Hepatocyte (in vitro differentiated cells): ENCODE data around the gene ITGB1BP1. TPM values are rescaled to one million over a fixed set of nuclear protein-coding genes. Genes with fewer than 3 reads are reported as not detected.

Source experiments
- DNase-seq: peaks from one replicate; pipeline ENCODE4 v3.0.0-alpha.2; 2016; ENCODE audit warnings: low spot score
- H2AFZ ChIP-seq: fragments of 200-600 bp; sonication (generic); 2 replicates; pipeline ENCODE4 v1.6.0; 2016; ENCODE audit warnings: antibody characterized with exemption, mild to moderate bottlenecking
- H3K27ac ChIP-seq: fragments of 200-600 bp; sonication (generic); 2 replicates; pipeline ENCODE4 v1.5.1; 2016; ENCODE audit warnings: mild to moderate bottlenecking
- H3K27me3 ChIP-seq: fragments of 200-600 bp; sonication (generic); 2 replicates; pipeline ENCODE4 v1.6.1; 2016
- H3K36me3 ChIP-seq: fragments of 200-600 bp; sonication (generic); replicated peaks from 2 replicates; pipeline ENCODE4 v1.5.1; 2016; ENCODE audit warnings: low read depth; ENCODE audit not compliant: insufficient read depth
- H3K4me1 ChIP-seq: fragments of 200-600 bp; sonication (generic); 2 replicates; pipeline ENCODE4 v1.5.1; 2016; ENCODE audit warnings: mild to moderate bottlenecking, moderate library complexity; ENCODE audit not compliant: insufficient read depth
- H3K4me2 ChIP-seq: fragments of 200-600 bp; sonication (generic); 2 replicates; pipeline ENCODE4 v1.6.0; 2016
- H3K4me3 ChIP-seq: fragments of 200-600 bp; sonication (generic); 2 replicates; pipeline ENCODE4 v1.5.1; 2016; ENCODE audit warnings: mild to moderate bottlenecking
- H3K79me2 ChIP-seq: fragments of 200-600 bp; sonication (generic); 2 replicates; pipeline ENCODE4 v1.6.0; 2017; ENCODE audit warnings: mild to moderate bottlenecking
- H3K9me2 ChIP-seq: fragments of 200-600 bp; sonication (generic); replicated peaks from 2 replicates; pipeline ENCODE4 v1.6.0; 2017; ENCODE audit warnings: mild to moderate bottlenecking; ENCODE audit not compliant: insufficient read depth
- H3K9me3 ChIP-seq: fragments of 200-600 bp; sonication (generic); 2 replicates; pipeline ENCODE4 v1.5.1; 2016; ENCODE audit warnings: low read depth, mild to moderate bottlenecking
- H4K20me1 ChIP-seq: fragments of 200-600 bp; sonication (generic); 2 replicates; pipeline ENCODE4 v1.6.0; 2016; ENCODE audit warnings: mild to moderate bottlenecking; ENCODE audit not compliant: insufficient read depth, poor library complexity, severe bottlenecking
- EZH2 ChIP-seq: fragments of 200-600 bp; sonication (generic); IDR thresholded peaks from 2 replicates; pipeline ENCODE4 v1.6.1; 2016; ENCODE audit warnings: antibody characterized with exemption, mild to moderate bottlenecking, borderline replicate concordance
- EZH2phosphoT487 ChIP-seq: fragments of 200-600 bp; sonication (generic); IDR thresholded peaks from one replicate; pipeline ENCODE4 v1.6.1; 2018; ENCODE audit warnings: antibody characterized with exemption, mild to moderate bottlenecking, low read depth, moderate library complexity; ENCODE audit not compliant: unreplicated experiment, severe bottlenecking
- WGBS: methylation state at CpG from one replicate; pipeline ENCODE4 v1.1.6; 2016; ENCODE audit warnings: low lambda C conversion rate; ENCODE audit errors: missing lambda C conversion rate; 5-methylcytosine and 5-hydroxymethylcytosine counted together
- polyA plus RNA-seq: library from polyadenylated mRNA; unstranded; fragments of >200 nt; fragmentation: Nextera tagmentation; extraction: Ambion mirVana; gene quantifications from 2 replicates; pipeline ENCODE4 v1.2.1, GENCODE V29; 2016
- total RNA-seq: library from RNA; depleted of rRNA; stranded (reverse); fragments of >200 nt; gene quantifications from 2 replicates; pipeline ENCODE4 v1.2.3, GENCODE V29; 2014
- TF ChIP-seq, protein P1 (sequence below): fragments of 200-600 bp; sonication (generic); IDR thresholded peaks from 2 replicates; pipeline ENCODE4 v1.5.1; 2016; ENCODE audit warnings: antibody characterized with exemption, mild to moderate bottlenecking; ENCODE audit not compliant: poor library complexity

The ITGB1BP1 gene
- total and polyA plus RNA-seq, 2 experiments from 2014 or later = 17.4 to 51.8 TPM

DNA sequence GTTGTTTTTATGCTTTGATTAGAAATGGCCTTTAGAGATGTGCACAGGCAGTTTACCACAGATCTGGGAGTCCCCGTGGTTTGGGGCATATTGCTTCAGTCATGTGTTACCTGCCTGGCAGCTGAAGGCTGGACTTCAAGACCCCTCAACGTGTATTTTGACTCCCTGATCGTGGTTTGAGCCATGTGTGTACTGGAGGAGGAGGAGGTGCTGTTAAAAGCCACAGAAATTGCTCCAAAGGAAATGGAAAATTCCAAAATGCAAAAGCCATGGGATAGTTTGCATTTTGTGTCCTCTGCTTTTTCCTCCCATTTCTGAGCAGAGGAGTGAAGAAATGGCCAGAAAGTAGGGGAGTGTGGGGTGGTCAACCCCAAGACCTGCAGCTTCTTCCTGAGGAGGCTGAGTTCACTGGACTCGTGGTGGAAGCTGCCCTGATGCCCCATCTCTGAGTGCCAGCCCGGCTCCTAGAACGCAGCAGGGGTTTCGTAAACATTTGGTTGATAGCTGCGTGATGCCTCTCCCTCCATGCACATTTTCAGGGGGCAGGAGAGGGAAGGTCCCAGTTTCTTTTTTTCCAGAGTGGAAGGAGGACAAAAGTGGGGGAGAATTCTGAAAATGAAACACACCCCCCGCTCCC, 45.7 kb downstream of the ITGB1BP1 start:
- Histone ChIP-seq H3K4me2 (no peak overlapping the region), H2AFZ (no peak overlapping the region), H3K4me1 (peaks cover 6% of the 10 kb centered on the region), H3K9me3 (no peaks in the 10 kb centered on the region), H3K79me2 (no peaks in the 10 kb centered on the region), H4K20me1 (no peaks in the 10 kb centered on the region), H3K27me3 (no peaks in the 10 kb centered on the region), H3K4me3 (no peak overlapping the region), H3K27ac (no peak overlapping the region), H3K36me3 (no peaks in the 10 kb centered on the region), H3K9me2 (no peaks in the 10 kb centered on the region)
- TF ChIP-seq, protein P1, sequence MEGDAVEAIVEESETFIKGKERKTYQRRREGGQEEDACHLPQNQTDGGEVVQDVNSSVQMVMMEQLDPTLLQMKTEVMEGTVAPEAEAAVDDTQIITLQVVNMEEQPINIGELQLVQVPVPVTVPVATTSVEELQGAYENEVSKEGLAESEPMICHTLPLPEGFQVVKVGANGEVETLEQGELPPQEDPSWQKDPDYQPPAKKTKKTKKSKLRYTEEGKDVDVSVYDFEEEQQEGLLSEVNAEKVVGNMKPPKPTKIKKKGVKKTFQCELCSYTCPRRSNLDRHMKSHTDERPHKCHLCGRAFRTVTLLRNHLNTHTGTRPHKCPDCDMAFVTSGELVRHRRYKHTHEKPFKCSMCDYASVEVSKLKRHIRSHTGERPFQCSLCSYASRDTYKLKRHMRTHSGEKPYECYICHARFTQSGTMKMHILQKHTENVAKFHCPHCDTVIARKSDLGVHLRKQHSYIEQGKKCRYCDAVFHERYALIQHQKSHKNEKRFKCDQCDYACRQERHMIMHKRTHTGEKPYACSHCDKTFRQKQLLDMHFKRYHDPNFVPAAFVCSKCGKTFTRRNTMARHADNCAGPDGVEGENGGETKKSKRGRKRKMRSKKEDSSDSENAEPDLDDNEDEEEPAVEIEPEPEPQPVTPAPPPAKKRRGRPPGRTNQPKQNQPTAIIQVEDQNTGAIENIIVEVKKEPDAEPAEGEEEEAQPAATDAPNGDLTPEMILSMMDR = no peak
- TF ChIP-seq EZH2 (no peak), EZH2phosphoT487 (no peak)
- 83% methylated on average over 9 of the region's 9 CpGs for WGBS
- DNase-seq = no peak

DNA sequence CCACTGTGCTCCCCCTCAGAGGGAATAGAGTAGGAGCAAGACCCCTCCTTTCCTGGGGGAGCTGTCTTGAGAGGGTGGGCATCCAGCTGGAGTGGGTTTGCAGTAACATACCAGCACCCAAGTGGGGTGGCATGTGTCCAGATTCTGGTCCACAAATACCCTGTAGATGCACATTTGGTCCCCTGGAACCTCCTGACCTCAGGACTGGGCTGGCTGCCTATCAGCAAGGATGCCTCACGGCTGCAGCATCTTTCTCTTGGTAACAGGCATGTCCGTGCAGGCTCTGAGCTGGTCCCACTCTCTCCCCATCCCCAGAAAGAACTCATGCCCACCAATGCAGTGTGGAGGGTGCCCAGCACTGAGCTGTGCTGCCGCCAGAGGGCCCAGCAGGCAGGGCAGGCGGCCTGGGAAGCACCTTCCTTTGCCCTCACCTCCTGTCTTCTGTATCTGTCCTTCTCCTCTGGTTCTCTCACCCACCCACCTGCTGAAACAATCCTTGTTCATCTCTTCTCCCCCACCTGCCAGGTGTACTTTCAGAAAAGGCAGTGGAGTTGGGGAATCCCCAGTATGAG, 47.4 kb downstream of the ITGB1BP1 start:
- Histone ChIP-seq H3K4me3 (no peak overlapping the region), H3K4me2 (no peak overlapping the region), H4K20me1 (no peaks in the 10 kb centered on the region), H3K4me1 (peaks cover 5% of the 10 kb centered on the region), H3K9me2 (no peaks in the 10 kb centered on the region), H2AFZ (no peak overlapping the region), H3K27ac (no peak overlapping the region), H3K79me2 (no peaks in the 10 kb centered on the region), H3K27me3 (no peaks in the 10 kb centered on the region), H3K9me3 (no peaks in the 10 kb centered on the region), H3K36me3 (no peaks in the 10 kb centered on the region)
- TF ChIP-seq, protein P1 = no peak
- TF ChIP-seq EZH2phosphoT487 (no peak), EZH2 (no peak)
- no peak for DNase-seq
- 97% methylated on average over 4 of the region's 4 CpGs for WGBS

DNA sequence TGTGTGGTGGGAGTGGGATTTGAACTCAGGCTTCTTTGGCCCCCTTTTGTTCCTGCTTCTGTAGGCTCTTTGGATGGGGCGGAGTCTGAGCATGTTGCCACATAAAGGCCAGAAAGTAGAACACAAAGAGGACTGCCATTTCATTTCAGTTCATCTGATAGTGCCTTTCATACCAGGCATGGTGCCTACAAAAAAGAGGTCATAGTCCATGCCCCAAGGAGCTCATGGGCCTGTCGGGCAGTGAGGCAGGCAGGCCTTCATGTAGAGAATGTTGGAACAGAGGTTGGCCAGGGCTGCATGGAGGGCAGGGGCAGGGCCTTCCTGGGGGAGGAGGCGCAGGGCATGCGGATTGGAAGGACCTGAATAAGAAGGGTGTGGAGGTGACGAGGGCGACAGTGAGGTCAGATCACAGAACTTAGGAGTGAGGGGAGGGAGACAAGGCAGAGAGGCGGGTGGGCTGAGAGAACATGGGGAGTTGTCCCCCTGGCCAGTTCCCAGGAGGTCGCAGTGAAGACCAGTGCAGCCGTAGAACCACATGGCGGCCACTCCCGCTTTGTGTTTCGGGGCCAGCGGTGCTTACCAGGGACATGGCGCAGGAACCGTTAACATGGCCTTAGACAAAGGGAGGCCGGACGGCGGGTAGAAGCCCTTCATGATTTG, 49.1 kb downstream of the ITGB1BP1 start:
- H3K27ac ChIP-seq = no peak overlapping the region
- H3K9me3 ChIP-seq = no peaks in the 10 kb centered on the region
- TF ChIP-seq EZH2phosphoT487 = no peak
- TF ChIP-seq, protein P1 = no peak
- TF ChIP-seq EZH2 = no peak
- H3K4me3 ChIP-seq = no peak overlapping the region
- DNase-seq = no peak
- WGBS = 97% methylated on average over 18 of the region's 18 CpGs
- no peaks in the 10 kb centered on the region for H3K4me1 ChIP-seq
- no peaks in the 10 kb centered on the region for H3K36me3 ChIP-seq
- H3K9me2 ChIP-seq = no peaks in the 10 kb centered on the region
- no peak overlapping the region for H3K4me2 ChIP-seq
- H3K27me3 ChIP-seq = no peaks in the 10 kb centered on the region
- no peaks in the 10 kb centered on the region for H3K79me2 ChIP-seq
- H4K20me1 ChIP-seq = no peaks in the 10 kb centered on the region
- H2AFZ ChIP-seq = no peak overlapping the region
